ENCODE results near the gene TCP11L2.

Gene TCP11L2

DNA sequence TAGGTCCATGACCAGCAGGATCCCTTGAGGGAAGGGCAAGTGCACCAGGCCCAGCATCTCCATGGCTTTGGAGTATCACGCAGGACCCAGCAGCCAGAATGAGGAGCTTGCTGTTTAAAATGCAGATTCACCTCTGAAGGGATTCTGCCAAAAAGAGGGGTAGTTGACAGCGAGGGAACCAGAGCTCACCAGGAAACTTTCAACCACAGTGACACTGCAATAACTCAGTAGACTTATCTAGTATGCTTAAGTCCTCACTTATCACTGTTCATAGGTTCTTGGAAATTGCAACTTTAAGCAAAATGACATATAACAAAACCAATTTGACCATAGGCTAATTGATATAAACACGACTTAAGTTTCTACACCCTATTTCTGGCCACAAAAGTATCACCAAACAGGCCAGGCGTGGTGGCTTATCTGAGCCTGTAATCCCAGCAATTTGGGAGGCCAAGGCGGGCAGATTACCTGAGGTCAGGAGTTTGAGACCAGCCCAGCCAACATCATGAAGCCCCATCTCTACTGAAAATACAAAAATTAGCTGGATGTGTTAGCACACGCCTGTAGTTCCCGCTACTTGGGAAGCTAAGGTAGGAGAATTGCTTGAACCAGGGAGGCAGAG, 33.3 kb upstream of the TCP11L2 start:
- Histone ChIP-seq H3K27ac (replicated peaks) (no peak overlapping the region), H3K27me3 (ENCODE audit: insufficient read depth, poor library complexity, severe bottlenecking) (no peaks in the 10 kb centered on the region), H3K4me3 (replicated peaks; ENCODE audit: insufficient read depth, low read length) (no peak overlapping the region)
- no peak for TF ChIP-seq GABPA (IDR thresholded peaks at IDR 0.05; ENCODE audit: low read depth)
- TF ChIP-seq, protein P1, sequence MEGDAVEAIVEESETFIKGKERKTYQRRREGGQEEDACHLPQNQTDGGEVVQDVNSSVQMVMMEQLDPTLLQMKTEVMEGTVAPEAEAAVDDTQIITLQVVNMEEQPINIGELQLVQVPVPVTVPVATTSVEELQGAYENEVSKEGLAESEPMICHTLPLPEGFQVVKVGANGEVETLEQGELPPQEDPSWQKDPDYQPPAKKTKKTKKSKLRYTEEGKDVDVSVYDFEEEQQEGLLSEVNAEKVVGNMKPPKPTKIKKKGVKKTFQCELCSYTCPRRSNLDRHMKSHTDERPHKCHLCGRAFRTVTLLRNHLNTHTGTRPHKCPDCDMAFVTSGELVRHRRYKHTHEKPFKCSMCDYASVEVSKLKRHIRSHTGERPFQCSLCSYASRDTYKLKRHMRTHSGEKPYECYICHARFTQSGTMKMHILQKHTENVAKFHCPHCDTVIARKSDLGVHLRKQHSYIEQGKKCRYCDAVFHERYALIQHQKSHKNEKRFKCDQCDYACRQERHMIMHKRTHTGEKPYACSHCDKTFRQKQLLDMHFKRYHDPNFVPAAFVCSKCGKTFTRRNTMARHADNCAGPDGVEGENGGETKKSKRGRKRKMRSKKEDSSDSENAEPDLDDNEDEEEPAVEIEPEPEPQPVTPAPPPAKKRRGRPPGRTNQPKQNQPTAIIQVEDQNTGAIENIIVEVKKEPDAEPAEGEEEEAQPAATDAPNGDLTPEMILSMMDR (IDR thresholded peaks at IDR 0.05; ENCODE audit: insufficient read depth, low read length), result no peak
- no peak for TF ChIP-seq POLR2AphosphoS5 (IDR thresholded peaks at IDR 0.05; ENCODE audit: low read depth)
- TF ChIP-seq, protein P2, sequence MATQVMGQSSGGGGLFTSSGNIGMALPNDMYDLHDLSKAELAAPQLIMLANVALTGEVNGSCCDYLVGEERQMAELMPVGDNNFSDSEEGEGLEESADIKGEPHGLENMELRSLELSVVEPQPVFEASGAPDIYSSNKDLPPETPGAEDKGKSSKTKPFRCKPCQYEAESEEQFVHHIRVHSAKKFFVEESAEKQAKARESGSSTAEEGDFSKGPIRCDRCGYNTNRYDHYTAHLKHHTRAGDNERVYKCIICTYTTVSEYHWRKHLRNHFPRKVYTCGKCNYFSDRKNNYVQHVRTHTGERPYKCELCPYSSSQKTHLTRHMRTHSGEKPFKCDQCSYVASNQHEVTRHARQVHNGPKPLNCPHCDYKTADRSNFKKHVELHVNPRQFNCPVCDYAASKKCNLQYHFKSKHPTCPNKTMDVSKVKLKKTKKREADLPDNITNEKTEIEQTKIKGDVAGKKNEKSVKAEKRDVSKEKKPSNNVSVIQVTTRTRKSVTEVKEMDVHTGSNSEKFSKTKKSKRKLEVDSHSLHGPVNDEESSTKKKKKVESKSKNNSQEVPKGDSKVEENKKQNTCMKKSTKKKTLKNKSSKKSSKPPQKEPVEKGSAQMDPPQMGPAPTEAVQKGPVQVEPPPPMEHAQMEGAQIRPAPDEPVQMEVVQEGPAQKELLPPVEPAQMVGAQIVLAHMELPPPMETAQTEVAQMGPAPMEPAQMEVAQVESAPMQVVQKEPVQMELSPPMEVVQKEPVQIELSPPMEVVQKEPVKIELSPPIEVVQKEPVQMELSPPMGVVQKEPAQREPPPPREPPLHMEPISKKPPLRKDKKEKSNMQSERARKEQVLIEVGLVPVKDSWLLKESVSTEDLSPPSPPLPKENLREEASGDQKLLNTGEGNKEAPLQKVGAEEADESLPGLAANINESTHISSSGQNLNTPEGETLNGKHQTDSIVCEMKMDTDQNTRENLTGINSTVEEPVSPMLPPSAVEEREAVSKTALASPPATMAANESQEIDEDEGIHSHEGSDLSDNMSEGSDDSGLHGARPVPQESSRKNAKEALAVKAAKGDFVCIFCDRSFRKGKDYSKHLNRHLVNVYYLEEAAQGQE (IDR thresholded peaks at IDR 0.05; ENCODE audit: insufficient replicate concordance, low read depth), result no peak
- no peak for TF ChIP-seq SPI1 (IDR thresholded peaks at IDR 0.05; ENCODE audit: borderline replicate concordance, low read depth)
- no peak for DNase-seq (ENCODE audit: low read depth in 1 of 2, low spot score in 1 of 2)

DNA sequence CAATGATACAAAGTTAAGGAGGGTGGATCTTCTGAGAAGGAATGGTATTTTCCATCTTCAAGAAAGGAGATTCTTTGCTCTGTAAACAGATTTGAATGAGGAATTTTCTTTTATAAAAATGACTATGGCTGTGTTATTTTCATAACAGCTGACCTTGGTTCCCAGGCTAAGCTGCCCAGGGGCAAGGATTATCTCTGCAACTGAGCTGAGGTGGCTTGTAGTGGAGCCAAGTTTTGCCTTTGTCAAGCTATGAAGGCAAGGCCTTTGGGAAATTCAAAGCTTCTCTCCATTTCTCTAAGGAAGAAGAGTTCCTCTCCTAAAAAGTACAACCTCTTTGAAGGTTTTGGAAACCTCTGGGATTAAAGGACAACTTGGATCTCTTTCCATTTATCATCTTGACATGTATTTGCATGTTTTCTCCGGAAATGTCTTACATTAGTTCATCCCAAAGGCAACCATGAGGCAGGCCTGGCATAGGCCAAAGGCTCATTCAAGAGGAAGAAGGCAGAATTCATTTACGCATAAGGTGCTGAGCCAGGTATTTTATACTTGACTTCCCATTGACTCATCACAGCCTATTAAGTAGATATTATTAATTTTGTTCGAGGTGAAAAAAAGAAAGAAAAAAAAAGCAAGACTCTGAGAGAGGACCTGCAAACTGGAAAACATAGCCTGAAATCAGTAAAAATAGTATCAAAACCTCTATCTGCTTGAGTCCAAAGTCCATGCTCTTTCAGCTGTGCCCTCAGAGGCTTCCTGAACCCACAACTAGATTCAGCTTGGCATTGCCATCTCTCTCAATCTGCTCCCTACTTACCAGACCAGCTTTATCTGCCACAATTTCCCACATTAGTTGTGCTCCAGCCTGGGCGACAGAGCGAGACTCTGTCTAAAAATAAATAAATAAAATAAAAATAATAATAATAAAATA, 30.7 kb upstream of the TCP11L2 start:
- TF ChIP-seq, protein P1 (IDR thresholded peaks at IDR 0.05; ENCODE audit: insufficient read depth, low read length), result no peak
- TF ChIP-seq POLR2AphosphoS5 (IDR thresholded peaks at IDR 0.05; ENCODE audit: low read depth), result no peak
- no peak for TF ChIP-seq SPI1 (IDR thresholded peaks at IDR 0.05; ENCODE audit: borderline replicate concordance, low read depth)
- TF ChIP-seq GABPA (IDR thresholded peaks at IDR 0.05; ENCODE audit: low read depth), result no peak
- TF ChIP-seq, protein P2 (IDR thresholded peaks at IDR 0.05; ENCODE audit: insufficient replicate concordance, low read depth), result no peak
- H3K27me3 ChIP-seq (ENCODE audit: insufficient read depth, poor library complexity, severe bottlenecking), result peaks cover 4% of the 10 kb centered on the region
- H3K4me3 ChIP-seq (replicated peaks; ENCODE audit: insufficient read depth, low read length), result no peak overlapping the region
- H3K27ac ChIP-seq (replicated peaks), result no peak overlapping the region
- no peak for DNase-seq (ENCODE audit: low read depth in 1 of 2, low spot score in 1 of 2)

DNA sequence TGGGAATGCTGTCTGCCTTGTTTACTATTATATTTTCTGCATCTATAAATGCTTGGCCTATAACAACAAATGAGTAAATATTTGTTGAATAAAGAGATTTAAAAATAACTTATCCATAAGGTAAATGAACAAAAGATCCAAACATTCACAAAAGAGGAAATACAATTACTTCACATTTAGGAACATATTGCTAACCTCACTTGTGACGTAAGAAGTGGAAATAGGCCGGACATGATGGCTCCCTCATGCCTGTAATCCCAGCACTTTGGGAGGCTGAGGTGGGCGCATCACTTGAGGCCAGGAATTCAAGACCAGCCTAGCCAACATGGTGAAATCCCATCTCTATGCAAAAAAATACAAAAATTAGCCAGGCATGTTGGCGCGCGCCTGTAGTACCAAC, 29.0 kb upstream of the TCP11L2 start:
- Histone ChIP-seq H3K27me3 (ENCODE audit: insufficient read depth, poor library complexity, severe bottlenecking) (peaks cover 5% of the 10 kb centered on the region), H3K27ac (replicated peaks) (no peak overlapping the region), H3K4me3 (replicated peaks; ENCODE audit: insufficient read depth, low read length) (no peak overlapping the region)
- DNase-seq (ENCODE audit: low read depth in 1 of 2, low spot score in 1 of 2), result peak in 1 of 2 experiments; percentile 13
- TF ChIP-seq SPI1 (IDR thresholded peaks at IDR 0.05; ENCODE audit: borderline replicate concordance, low read depth) (no peak), GABPA (IDR thresholded peaks at IDR 0.05; ENCODE audit: low read depth) (no peak), POLR2AphosphoS5 (IDR thresholded peaks at IDR 0.05; ENCODE audit: low read depth) (no peak)
- TF ChIP-seq, protein P1 (IDR thresholded peaks at IDR 0.05; ENCODE audit: insufficient read depth, low read length), result no peak
- TF ChIP-seq, protein P2 (IDR thresholded peaks at IDR 0.05; ENCODE audit: insufficient replicate concordance, low read depth), result no peak

Measured in HL-60 (cell line).